Loucy (cell line): ENCODE measurements around the gene EFL1.
"Not testable (repeated sequence)": the region's sequence is repeated elsewhere in the genome, so short reads cannot be mapped to it uniquely, and the experiment has no call there.

Experiments used
- H2AFZ ChIP-seq: fragments of 200-600 bp; sonication (generic); 2 replicates; pipeline ENCODE4 v1.6.0; 2016; ENCODE audit warnings: antibody characterized with exemption, mild to moderate bottlenecking, low read length, moderate library complexity
- H3F3A ChIP-seq: fragments of 200-600 bp; 2 replicates; pipeline ENCODE4 v1.6.0; 2016; ENCODE audit warnings: antibody characterized with exemption, low read depth, mild to moderate bottlenecking
- H3K27me3 ChIP-seq: fragments of 200-600 bp; sonication (generic); 2 replicates; pipeline ENCODE4 v1.6.1; 2014; ENCODE audit warnings: low read length, mild to moderate bottlenecking; ENCODE audit not compliant: insufficient read depth, poor library complexity, severe bottlenecking
- H3K36me3 ChIP-seq: fragments of 200-600 bp; sonication (generic); 2 replicates; pipeline ENCODE4 v1.6.1; 2016; ENCODE audit warnings: low read length; ENCODE audit not compliant: insufficient read depth
- H3K4me1 ChIP-seq: fragments of 200-600 bp; sonication (generic); 2 replicates; pipeline ENCODE4 v1.5.1; 2014; ENCODE audit warnings: low read length, mild to moderate bottlenecking; ENCODE audit not compliant: insufficient read depth, poor library complexity, severe bottlenecking
- H3K4me2 ChIP-seq: fragments of 200-600 bp; sonication (generic); 2 replicates; pipeline ENCODE4 v1.6.0; 2014; ENCODE audit warnings: antibody characterized with exemption, low read length, low read depth, mild to moderate bottlenecking; ENCODE audit not compliant: poor library complexity, severe bottlenecking
- H3K4me3 ChIP-seq: fragments of 200-600 bp; sonication (generic); 2 replicates; pipeline ENCODE4 v1.5.1; 2014; ENCODE audit warnings: low read length, mild to moderate bottlenecking, mixed read lengths; ENCODE audit not compliant: poor library complexity, severe bottlenecking
- H3K79me2 ChIP-seq: fragments of 200-600 bp; sonication (generic); 2 replicates; pipeline ENCODE4 v1.6.1; 2014; ENCODE audit warnings: low read length; ENCODE audit not compliant: insufficient read depth
- H3K9ac ChIP-seq: fragments of 200-600 bp; sonication (generic); 2 replicates; pipeline ENCODE4 v1.6.0; 2014; ENCODE audit warnings: mild to moderate bottlenecking, low read depth, low read length, moderate library complexity; ENCODE audit not compliant: poor library complexity, severe bottlenecking
- H3K9me2 ChIP-seq: fragments of 200-600 bp; sonication (generic); replicated peaks from 2 replicates; pipeline ENCODE4 v1.6.1; 2016; ENCODE audit warnings: low read depth, low read length, mixed read lengths
- H3K9me3 ChIP-seq: fragments of 200-600 bp; sonication (generic); 2 replicates; pipeline ENCODE4 v1.6.1; 2014; ENCODE audit warnings: mild to moderate bottlenecking, antibody characterized with exemption, low read length, low read depth; ENCODE audit not compliant: insufficient read depth
- H4K20me1 ChIP-seq: fragments of 200-600 bp; sonication (generic); 2 replicates; pipeline ENCODE4 v1.6.0; 2014; ENCODE audit warnings: antibody characterized with exemption, low read length, mild to moderate bottlenecking; ENCODE audit not compliant: insufficient read depth, poor library complexity, severe bottlenecking
- EZH2phosphoT487 ChIP-seq: fragments of 200-600 bp; IDR thresholded peaks from 2 replicates; pipeline ENCODE4 v1.6.1; 2018; ENCODE audit warnings: antibody characterized with exemption, mild to moderate bottlenecking, moderate library complexity, borderline replicate concordance
- TF ChIP-seq, protein P1 (sequence below): fragments of 200-600 bp; sonication (generic); conservative IDR thresholded peaks from 2 replicates; pipeline ENCODE4 v1.5.1; 2014; ENCODE audit warnings: mild to moderate bottlenecking, antibody characterized with exemption, low read length

EFL1 gene

DNA sequence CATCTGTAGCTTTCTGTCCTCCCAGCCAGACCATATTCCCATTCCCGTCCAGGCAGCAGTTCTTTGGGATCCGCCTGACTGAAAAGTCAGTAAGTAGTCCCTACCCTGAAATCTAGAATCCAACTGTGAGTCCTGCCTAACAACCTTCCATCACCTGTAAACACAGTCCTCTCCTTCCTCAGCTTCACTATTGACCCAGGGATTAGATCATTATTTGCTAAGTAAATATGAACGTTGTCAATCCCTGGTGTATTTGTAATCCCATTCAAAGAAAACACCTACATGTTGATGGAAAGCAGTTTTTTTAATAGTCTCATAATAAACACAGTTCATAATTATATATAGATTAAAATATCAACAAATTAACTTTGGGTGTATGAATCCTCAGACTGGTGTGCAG, 816 bp upstream of the EFL1 start:
- Histone ChIP-seq H3F3A (no peaks in the 10 kb centered on the region), H3K27me3 (no peaks in the 10 kb centered on the region), H2AFZ (peak overlapping the region; percentile 91; the same call in 1 of the 2 replicates), H3K9me3 (no peaks in the 10 kb centered on the region), H3K36me3 (no peaks in the 10 kb centered on the region), H3K4me2 (peak overlapping the region; percentile 86), H3K4me1 (peaks cover 33% of the 10 kb centered on the region), H3K9ac (peak overlapping the region; percentile 69), H3K4me3 (peak overlapping the region; percentile 83), H4K20me1 (peaks cover 11% of the 10 kb centered on the region), H3K79me2 (peaks cover 33% of the 10 kb centered on the region), H3K9me2 (no peaks in the 10 kb centered on the region)
- no peak for TF ChIP-seq EZH2phosphoT487
- TF ChIP-seq, protein P1, sequence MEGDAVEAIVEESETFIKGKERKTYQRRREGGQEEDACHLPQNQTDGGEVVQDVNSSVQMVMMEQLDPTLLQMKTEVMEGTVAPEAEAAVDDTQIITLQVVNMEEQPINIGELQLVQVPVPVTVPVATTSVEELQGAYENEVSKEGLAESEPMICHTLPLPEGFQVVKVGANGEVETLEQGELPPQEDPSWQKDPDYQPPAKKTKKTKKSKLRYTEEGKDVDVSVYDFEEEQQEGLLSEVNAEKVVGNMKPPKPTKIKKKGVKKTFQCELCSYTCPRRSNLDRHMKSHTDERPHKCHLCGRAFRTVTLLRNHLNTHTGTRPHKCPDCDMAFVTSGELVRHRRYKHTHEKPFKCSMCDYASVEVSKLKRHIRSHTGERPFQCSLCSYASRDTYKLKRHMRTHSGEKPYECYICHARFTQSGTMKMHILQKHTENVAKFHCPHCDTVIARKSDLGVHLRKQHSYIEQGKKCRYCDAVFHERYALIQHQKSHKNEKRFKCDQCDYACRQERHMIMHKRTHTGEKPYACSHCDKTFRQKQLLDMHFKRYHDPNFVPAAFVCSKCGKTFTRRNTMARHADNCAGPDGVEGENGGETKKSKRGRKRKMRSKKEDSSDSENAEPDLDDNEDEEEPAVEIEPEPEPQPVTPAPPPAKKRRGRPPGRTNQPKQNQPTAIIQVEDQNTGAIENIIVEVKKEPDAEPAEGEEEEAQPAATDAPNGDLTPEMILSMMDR, result no peak

GRCh38 chr15:82261566-82262421, 740 bp downstream of the EFL1 start:
- H3K79me2 ChIP-seq, result peaks cover 33% of the 10 kb centered on the region
- H3K9me2 ChIP-seq, H3K9me3 ChIP-seq, H3K36me3 ChIP-seq, H3K27me3 ChIP-seq, H3F3A ChIP-seq: not testable (repeated sequence)
- peak overlapping the region; percentile 83 for H3K4me3 ChIP-seq
- peak overlapping the region; percentile 86 for H3K4me2 ChIP-seq
- peak overlapping the region; percentile 91 for H2AFZ ChIP-seq
- H3K9ac ChIP-seq, result peak overlapping the region; percentile 69
- H3K4me1 ChIP-seq, result peaks cover 33% of the 10 kb centered on the region
- H4K20me1 ChIP-seq, result peaks cover 17% of the 10 kb centered on the region

GRCh38 chr15:82248261-82248660, 14.3 kb downstream of the EFL1 start:
- H3K36me3 ChIP-seq, H3F3A ChIP-seq, H3K9ac ChIP-seq: not testable (repeated sequence)

GRCh38 chr15:82245956-82246355, 16.6 kb downstream of the EFL1 start:
- H2AFZ ChIP-seq, H4K20me1 ChIP-seq, H3K36me3 ChIP-seq, H3K4me3 ChIP-seq, H3K9ac ChIP-seq, H3K9me3 ChIP-seq, H3K4me2 ChIP-seq, H3F3A ChIP-seq, H3K27me3 ChIP-seq, H3K79me2 ChIP-seq, H3K9me2 ChIP-seq, H3K4me1 ChIP-seq: not testable (repeated sequence)

More at GRCh38 chr15:82248261-82248660, 14.3 kb downstream of the EFL1 start:
- not testable (repeated sequence) for H2AFZ ChIP-seq, H3K4me1 ChIP-seq, H3K27me3 ChIP-seq, H4K20me1 ChIP-seq, H3K79me2 ChIP-seq, H3K9me2 ChIP-seq, H3K4me2 ChIP-seq, H3K9me3 ChIP-seq, H3K4me3 ChIP-seq

DNA sequence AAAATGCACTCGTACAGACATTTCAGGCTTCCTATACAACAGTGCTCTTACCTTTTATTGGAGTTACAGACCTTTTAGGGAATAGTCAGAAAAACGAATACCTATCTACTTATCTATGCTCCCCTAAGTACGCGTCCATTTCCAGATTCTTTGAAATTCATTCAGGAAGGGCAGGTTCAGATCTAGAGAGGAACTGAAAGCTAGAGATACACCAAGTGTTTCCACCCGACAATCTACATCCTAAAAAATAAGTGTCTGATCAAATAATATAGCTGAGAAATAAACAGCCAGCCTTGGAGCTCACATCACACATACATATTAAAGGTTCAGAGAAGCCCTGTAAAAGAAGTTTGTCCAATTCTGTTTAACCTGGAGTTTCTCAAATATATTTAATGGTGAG, 18.9 kb downstream of the EFL1 start:
- not testable (repeated sequence) for H4K20me1 ChIP-seq, H3K4me1 ChIP-seq, H2AFZ ChIP-seq, H3K4me3 ChIP-seq, H3K9me2 ChIP-seq, H3K9ac ChIP-seq, H3K4me2 ChIP-seq, H3F3A ChIP-seq, H3K27me3 ChIP-seq, H3K9me3 ChIP-seq, H3K79me2 ChIP-seq
- peaks cover 17% of the 10 kb centered on the region; the same call in 1 of the 2 replicates for H3K36me3 ChIP-seq

GRCh38 chr15:82241836-82242499, 20.6 kb downstream of the EFL1 start:
- H3K27me3 ChIP-seq, H3K79me2 ChIP-seq, H3F3A ChIP-seq, H3K9me2 ChIP-seq, H2AFZ ChIP-seq, H3K9ac ChIP-seq, H4K20me1 ChIP-seq, H3K9me3 ChIP-seq, H3K4me3 ChIP-seq, H3K4me1 ChIP-seq, H3K4me2 ChIP-seq: not testable (repeated sequence)
- H3K36me3 ChIP-seq, result peaks cover 17% of the 10 kb centered on the region; the same call in 1 of the 2 replicates
